ENCODE data around the gene NHERF1. TPM values are rescaled to one million over a fixed set of nuclear protein-coding genes. Genes with fewer than 3 reads are reported as not detected.

The NHERF1 gene
- total and polyA plus RNA-seq, 2 of the 4 experiments (the other 2 are of a cell fraction): 3.8 to 11.8 TPM

DNA sequence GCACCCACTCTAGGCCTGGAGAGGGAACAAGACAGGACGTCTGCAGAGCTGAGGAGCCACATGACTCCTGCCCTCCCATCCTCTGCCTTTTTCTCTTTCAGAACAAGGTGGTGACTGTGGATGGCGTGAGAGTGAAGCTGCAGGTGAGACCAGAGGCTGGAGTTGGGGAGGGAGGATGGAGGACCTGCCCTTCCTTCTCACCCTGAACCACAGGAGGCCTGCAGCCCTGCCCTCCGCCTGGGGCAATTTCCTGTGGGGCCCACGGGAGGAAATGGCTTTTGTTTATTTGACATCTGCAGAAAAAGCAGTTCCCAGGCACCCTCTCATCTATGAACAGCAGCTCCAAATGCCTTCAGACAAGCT is 6.3 kb upstream of the NHERF1 start:
- ChIA-PET POLR2A (ENCODE audit: unreplicated experiment) (no interaction called here), CTCF (interaction anchor here (0.6 kb wide), 1 partner anchor 53 kb away, joined by 3 read pairs; no protein-coding TSS in a partner anchor)
- BruUV-seq (replicated peaks): no TSS peak

More for the DNA sequence above, 6.3 kb upstream of the NHERF1 start:
- Histone ChIP-seq H3K36me3 (ENCODE audit: control insufficient read depth, insufficient read depth, low read length) (no peaks in the 10 kb centered on the region), H3K4me1 (ENCODE audit: control insufficient read depth, insufficient read depth, low read length) (peaks cover 7% of the 10 kb centered on the region; the same call in 1 of the 2 replicates), H3K4me3 (ENCODE audit: insufficient read depth, low read depth, low read length) (no peak overlapping the region), H3K23ac (ENCODE audit: low read depth, low read length) (no peak overlapping the region), H3K27me3 (ENCODE audit: control insufficient read depth, insufficient read depth, low read length) (peaks cover 24% of the 10 kb centered on the region), H2AK5ac (ENCODE audit: low read depth, low read length) (no peak overlapping the region; the same call in 1 of the 2 replicates), H2BK20ac (ENCODE audit: low read depth, low read length) (no peak overlapping the region), H2BK15ac (ENCODE audit: low read depth, low read length) (peak overlapping the region; percentile 34; the same call in 1 of the 3 replicates), H4K20me1 (ENCODE audit: insufficient read depth, low read length) (no peaks in the 10 kb centered on the region), H3K9me3 (ENCODE audit: control insufficient read depth, insufficient read depth, low read length) (no peaks in the 10 kb centered on the region), H3K9me1 (ENCODE audit: insufficient read depth, low read length) (0 out of 2 replicates have a peak, but pooled peaks cover 3% of the 10 kb centered on the region), H2AK9ac (replicated peaks; ENCODE audit: low read depth, low read length, poor library complexity) (peak overlapping the region; percentile 85), H3K56ac (ENCODE audit: extremely low read depth, insufficient read depth, low read length) (no peak overlapping the region), H3K18ac (ENCODE audit: low read depth, low read length) (no peak overlapping the region), H4K5ac (ENCODE audit: low read depth, low read length) (no peak overlapping the region), H3K14ac (replicated peaks; ENCODE audit: low read depth, low read length) (0 out of 2 replicates have a peak overlapping the region, but pooled peaks have one; percentile 8), H2BK5ac (ENCODE audit: low read depth, low read length, poor library complexity, severe bottlenecking) (no peak overlapping the region), H4K91ac (ENCODE audit: insufficient read depth, low read depth, low read length) (no peak overlapping the region; the same call in 1 of the 2 replicates), H3K4me2 (ENCODE audit: low read depth, low read length) (no peak overlapping the region), H2BK120ac (ENCODE audit: low read depth, low read length) (no peak overlapping the region), H2AFZ (replicated peaks; ENCODE audit: low read length, poor library complexity) (peak overlapping the region; percentile 73), H4K8ac (ENCODE audit: low read depth in 2 of 2, low read length in 2 of 2) (no peak overlapping the region), H3K9ac (ENCODE audit: low read depth, low read length) (no peak overlapping the region), H3K79me1 (ENCODE audit: low read depth in 1 of 2, low read length in 2 of 2) (no peaks in the 10 kb centered on the region), H3K27ac (ENCODE audit: insufficient read depth, low read length) (no peak overlapping the region), H3K4ac (ENCODE audit: low read depth, low read length) (0 out of 2 replicates have a peak overlapping the region, but pooled peaks have one; percentile 42)
- ATAC-seq (ENCODE audit: low read depth) (0 out of 2 replicates have a peak, but pooled peaks have one; percentile 9), DNase-seq (peak; percentile 31)
- in situ Hi-C loops (cut with MboI; ENCODE audit: low sequenced_read_pairs): loop anchor here (5.0 to 10.0 kb wide), 2 partner anchors 125 to 213 kb away; no protein-coding TSS in a partner anchor
- intact Hi-C loops (cut with micrococcal nuclease): no loop called here
- TF ChIP-seq RCOR1 (IDR thresholded peaks at IDR 0.05; ENCODE audit: insufficient replicate concordance, low read length) (no peak), FOS (IDR thresholded peaks at IDR 0.05; ENCODE audit: low read depth, low read length) (no peak), BHLHE40 (IDR thresholded peaks at IDR 0.05; ENCODE audit: low read depth, low read length) (no peak), RFX5 (IDR thresholded peaks at IDR 0.05; ENCODE audit: low read depth, low read length) (no peak), POLR2A (IDR thresholded peaks at IDR 0.05; ENCODE audit: low read depth, low read length) (no peak), NFE2L2 (IDR thresholded peaks at IDR 0.05; ENCODE audit: low read depth, low read length) (no peak), CHD1 (IDR thresholded peaks at IDR 0.05; ENCODE audit: low read depth, low read length) (no peak), MAZ (IDR thresholded peaks at IDR 0.05; ENCODE audit: borderline replicate concordance, low read depth, low read length) (no peak)
- dilution Hi-C loops (cut with HindIII; ENCODE audit: low sequenced_read_pairs, unreplicated experiment): no loop called here
- no CpG with 5 or more reads among the region's 4 CpGs for WGBS, 2 experiments (ENCODE audit: extremely low coverage in 2 of 2, insufficient read length in 1 of 2)
